GM21360 (cell line): ENCODE data around the gene RLBP1.
A peak's percentile ranks its signal among the peaks of the same experiment; 100 is the strongest.
"Not testable (repeated sequence)": the region's sequence is repeated elsewhere in the genome, so short reads cannot be mapped to it uniquely, and the experiment has no call there.

ENCODE experiments used
- ATAC-seq: cut with Tn5 transposase; IDR thresholded peaks from one replicate; pipeline ENCODE4 v1.9.1; 2021; ENCODE audit warnings: mild to moderate bottlenecking, moderate library complexity; ENCODE audit not compliant: unreplicated experiment

The RLBP1 gene

DNA sequence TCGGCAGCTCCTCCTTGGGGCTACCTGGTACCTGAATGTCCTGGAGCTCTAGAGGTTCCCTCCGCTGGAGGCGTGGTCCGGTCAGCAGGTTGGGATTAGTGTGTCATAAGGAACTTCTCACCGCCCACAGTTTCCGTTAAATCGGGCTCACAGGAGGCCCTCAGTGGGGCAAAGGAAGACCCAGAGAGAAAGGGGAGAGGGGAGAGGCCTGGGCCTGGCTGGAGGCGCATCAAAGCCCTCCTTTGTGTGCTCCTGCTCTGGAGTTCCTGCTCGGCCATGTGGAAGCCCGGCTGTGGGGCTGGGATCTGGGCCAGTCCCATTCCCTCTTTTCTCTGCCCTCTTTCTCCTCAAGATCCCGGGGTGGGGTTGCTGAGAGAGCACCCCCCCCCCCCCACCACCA lies at the start of gene RLBP1:
RLBP1 (minus strand) TSS at position 37 of the 400 bp plus-strand sequence. CDS start 2,604 bp downstream, outside the sequence.
- ATAC-seq = no peak

DNA sequence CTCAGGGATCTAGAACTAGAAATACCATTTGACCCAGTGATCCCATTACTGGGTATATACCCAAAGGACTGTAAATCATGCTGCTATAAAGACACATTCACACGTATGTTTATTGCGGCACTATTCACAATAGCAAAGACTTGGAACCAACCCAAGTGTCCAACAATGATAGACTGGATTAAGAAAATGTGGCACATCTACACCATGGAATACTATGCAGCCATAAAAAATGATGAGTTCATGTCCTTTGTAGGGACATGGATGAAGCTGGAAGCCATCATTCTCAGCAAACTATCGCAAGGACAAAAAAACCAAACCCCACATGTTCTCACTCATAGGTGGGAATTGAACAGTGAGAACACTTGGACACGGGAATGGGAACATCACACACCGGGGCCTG lies 28.8 kb upstream of the RLBP1 start:
- ATAC-seq = not testable (repeated sequence)

DNA sequence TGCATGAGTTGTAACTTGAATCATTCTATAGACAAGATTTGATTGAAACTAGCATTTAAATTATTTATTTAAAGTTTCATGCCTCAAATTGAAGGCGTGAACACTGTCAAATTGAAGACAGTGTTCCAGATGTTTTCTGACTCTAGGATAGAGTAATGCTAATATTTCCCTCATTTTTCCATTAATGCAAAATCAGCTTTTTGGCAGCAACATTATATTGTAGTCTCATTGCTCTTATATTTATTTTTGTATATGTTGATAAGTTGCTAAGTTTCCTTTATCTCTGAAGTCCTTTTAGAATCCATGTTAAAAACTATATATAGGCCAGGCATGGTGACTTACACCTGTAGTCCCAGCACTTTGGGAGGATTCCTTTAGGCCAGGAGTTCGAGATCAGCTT lies 27.2 kb upstream of the RLBP1 start:
- ATAC-seq = no peak

DNA sequence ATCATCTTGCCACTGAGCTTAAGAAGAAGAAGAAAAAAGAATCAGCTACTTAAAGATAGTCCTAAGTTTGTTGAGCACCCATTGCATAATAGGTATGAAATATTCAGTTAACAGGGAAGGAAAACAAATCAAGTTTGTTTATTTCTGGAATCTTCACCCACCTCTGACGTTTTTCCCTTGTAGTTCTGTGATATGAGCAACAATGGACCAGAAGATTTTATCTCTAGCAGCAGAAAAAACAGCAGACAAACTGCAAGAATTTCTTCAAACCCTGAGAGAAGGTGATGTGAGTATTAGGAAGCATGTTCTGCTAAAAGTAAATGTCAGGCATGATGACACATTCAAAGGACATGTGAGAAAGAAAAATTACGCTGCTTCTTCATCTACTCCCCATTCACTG lies 26.1 kb upstream of the RLBP1 start:
- ATAC-seq = no peak

DNA sequence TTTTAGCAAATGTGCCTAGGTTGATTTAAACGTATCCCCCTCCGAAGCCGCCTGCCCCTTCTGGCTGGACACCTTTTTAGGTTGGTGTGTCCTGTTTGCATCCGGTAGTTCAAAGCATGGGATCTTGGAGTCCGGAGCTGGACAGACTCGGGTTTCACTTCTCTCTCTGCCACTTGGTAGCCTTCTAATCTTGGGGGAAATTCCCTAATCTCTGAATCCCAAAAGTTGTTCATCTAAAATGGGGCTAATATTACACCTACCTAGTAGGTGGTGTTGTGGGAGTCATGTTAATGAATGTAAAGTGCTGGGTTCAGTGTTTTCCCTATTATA lies 23.2 kb upstream of the RLBP1 start:
- no peak for ATAC-seq

DNA sequence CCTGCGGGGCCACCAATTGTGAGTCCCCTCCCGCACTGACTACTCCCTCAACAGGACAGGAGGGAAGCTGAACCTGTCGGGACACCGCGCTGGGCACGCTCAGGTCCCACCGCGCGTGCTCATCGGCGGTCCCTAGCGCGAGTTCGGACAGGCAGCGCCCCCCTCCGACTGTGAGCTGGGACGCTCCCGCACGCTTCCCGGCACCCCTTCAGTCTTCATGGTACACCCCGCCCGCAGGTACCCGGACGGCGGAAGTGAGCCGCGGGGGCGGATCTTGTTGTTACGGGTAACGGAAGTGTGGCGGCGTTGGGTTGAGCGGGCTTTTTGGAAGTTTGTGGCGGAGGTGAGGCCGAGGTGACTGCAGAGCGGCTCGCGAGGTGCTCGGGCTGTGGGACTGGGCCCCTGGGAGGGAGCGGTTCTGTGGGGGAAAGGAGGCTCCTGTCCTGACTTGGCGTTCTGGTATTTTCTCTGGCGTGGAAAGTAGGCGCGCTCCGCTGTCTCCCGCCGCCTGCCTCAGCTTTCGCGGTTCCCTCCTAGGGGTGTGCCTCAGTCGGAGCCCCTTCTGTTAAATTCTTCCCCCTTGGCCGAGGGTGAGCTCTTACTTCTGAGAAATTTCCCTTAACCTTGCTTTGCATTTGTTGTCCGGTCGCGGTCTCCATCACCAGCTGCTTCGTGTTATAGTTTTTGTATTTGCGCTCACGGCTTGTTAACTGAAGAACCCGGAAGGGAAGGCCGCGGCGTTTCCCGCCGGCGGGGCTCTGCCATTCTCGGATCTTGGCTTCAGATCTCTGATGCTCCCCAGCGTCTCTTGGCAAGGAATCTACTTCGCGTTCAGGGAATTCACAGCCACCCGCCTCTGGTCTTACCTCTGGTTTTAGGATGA lies 22.6 kb upstream of the RLBP1 start, which contains the start of gene FANCI:
FANCI (plus strand) TSS at position 289 of the 883 bp plus-strand sequence. CDS start 3,669 bp downstream, outside the sequence.
- ATAC-seq = peak; percentile 90

DNA sequence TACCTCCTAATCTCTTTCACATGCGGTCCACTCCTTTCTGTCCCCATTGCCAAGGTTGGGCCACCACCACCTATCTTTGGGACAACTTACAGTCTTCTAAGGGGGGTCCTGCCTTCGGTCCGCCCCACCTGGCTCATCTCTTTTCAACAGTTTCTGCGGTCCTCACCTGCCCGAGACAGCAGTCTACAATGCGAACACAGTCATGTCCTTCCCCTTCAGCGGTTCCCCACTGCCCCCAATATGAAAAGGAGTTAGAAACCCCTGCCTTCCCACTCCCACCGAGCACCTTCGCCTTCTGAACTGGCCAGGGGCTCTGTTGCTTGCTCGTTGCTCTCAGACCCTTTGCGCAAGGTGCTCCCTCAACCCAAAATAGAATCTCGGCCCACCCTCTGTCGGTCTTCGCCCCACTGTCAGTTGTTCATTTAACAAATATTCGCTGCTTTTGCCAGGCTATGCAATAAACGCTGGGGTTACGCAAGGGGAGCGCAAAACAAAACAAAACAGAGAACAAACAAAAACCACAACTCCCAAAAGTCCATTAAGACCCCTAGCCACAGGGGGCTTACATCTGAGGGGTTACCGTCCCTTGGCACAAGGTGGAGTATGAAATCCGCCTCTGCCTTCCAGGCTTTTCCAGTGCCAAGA lies 21.8 kb upstream of the RLBP1 start:
- ATAC-seq = no peak

DNA sequence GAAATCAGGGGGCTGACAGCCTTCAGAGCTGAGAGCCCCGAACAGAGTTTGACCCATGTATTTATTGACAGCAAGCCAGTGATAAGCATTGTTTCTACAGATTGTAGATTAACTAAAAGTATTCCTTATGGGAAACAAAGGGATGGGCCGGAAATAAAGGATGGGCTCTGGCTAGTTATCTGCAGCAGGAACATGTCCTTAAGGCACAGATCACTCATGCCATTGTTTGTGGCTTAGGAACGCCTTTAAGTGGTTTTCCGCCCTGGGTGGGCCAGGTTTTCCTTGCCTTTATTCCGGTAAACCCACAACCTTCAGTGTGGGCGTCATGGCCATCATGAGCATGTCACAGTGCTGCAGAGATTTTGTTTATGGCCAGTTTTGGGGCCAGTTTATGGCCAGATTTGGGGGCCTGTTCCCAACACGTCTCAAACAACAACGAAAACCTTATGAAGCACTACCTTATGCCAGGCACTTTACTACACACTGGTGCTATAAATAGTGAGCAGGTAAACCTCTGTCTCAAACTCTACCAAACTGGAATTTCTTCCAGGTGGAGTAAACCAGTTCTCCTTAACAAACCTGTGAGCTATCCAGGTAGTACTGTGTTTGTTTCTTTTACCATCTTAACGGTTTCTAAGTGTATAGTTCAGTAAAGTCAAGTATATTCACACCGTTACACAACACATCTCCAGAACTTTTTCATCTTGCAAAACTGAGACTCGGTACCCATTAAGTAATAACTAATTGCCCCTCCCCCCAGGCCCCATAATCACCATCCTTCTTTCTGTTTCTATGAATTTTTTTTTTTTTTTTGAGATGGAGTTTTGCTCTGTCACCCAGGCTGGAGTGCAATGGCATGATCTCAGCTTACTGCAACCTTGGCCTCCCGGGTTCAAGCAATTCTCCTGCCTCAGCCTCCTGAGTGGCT lies 18.8 kb upstream of the RLBP1 start:
- not testable (repeated sequence) for ATAC-seq

DNA sequence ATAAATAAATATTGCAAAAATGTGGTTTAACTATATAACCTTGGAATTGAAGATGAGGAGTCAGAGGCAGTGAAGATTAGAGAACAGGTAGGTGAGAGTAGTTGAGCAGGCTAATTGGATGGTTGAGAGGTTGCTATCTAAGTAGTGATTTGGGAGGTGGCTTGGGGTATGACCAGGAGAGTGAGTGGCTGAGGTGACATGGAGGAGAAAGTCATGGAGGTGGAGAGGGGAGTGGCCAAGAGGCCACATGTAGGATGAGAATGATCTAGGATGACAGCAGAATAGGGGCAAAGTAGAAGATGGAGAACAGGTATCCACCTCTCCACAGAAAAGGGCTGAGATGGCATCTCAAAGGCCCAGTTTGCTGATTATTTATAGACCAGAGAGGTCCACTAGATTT lies 10.5 kb upstream of the RLBP1 start:
- no peak for ATAC-seq

DNA sequence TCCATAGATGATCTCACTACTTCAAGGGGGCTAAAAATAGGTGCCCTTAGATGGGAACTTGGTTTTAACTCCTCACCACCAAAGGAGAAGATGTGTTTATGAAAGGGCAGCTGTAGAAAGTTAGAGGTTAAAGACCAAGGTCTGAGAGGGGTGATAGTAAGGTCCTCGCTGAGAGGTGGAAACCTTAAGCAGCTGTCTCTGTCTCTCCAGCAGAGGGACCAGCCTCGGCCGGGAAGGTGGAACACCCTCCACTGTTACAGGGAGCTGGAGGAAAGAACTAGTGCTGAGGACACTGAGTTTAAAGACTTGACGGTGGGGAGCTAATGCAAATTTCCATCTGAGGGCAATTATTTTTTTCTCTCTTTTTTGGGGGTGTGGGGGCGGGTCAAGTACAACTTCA lies 8.9 kb upstream of the RLBP1 start:
- ATAC-seq = no peak

DNA sequence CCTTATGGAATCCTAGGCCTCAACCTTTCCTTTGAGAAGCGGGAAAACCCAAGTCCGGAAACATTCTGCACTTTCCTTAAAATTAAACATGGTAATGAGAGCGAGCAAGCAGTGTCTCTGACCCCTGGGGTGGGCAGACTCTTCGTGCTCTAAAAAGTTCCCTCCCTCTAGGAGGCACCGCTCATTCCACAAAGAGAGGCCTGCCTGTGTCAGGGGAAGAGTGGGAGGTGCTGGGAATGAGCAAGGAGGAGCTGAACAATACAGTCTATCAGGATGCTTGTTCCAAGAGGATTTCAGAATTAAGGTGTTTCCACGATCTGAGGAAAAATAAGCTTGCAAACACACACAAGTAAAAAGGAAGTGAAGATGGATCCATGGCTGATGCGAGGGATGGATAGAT lies 6.0 kb upstream of the RLBP1 start:
- ATAC-seq = no peak

DNA sequence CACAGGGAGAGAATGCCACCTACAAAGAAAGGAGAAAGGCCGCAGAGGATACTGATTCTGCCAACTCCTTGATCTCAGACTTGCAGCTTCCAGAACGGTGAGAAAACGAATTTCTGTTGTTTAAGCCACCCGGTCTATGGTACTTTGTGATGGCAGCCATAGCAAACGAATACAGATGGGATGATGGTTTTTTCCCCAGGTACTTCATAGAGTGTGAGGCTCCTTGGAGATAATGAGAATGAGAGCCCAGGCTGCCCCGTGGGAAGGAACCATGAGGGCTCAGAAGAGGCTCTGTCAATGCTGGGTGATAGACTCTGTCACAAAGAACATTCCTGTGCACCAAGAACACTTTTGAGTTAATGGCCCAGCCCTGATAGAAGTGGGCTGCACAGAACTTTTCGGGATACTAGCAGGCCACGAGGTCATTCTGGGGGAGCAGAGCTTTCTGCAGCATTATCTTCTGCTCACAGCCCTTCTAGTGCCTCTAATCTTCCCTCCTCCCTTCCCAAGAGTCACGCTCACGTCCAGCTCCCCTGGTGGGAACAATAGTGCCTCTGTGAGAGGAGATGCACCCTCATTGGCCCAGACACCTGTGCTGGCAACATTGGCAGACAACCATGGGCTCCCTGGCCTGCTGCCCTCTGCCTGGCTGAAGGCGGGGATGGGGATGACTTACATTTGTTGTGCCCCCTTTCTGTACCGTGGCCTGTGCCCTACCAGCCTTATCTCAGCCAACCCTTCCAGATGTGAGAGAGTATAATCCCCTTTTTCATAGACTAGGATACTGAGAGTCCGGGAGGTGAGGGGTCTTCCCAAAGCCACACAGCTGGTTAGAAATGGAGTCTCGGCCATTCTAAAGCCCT lies 5.2 kb upstream of the RLBP1 start:
- ATAC-seq = no peak

DNA sequence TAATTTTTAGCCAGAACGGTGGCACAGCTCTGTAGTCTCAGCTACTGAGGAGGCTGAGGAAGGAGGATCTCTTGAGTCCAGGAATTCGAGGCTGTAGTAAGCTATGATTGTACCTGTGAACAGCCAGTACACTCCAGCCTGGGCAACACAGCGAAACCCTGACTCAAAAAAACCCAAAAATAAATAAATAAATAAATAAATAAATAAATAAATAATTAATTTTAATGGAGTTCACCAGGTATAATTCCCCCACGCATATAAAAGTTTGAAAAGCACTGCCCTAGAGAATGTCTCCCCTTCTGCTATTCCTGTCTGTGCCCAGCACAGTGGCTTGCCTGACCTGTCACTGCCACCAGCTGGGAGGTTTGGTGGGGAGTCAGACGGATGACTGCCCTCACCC lies 4.2 kb upstream of the RLBP1 start:
- ATAC-seq = no peak

DNA sequence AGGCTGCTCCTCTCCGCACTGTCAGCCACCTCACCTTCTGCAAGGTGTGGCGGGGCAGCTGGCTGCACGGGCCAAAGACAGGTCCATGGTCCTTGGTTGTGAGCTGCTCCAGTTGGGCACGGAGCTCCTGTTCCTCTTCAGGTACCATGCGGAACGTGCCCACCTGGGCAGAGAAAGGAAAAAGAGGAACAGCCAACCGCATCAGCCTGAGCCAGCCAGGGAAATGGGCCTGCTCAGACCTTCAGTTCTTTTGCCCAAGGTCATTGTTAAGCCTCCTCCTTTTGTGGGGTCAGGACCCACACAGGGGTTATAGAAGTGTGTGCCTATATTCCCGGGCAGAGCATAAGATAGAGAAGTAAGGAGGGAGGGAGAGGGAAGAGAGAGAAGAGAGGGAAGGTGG lies 2.8 kb downstream of the RLBP1 start:
- no peak for ATAC-seq

DNA sequence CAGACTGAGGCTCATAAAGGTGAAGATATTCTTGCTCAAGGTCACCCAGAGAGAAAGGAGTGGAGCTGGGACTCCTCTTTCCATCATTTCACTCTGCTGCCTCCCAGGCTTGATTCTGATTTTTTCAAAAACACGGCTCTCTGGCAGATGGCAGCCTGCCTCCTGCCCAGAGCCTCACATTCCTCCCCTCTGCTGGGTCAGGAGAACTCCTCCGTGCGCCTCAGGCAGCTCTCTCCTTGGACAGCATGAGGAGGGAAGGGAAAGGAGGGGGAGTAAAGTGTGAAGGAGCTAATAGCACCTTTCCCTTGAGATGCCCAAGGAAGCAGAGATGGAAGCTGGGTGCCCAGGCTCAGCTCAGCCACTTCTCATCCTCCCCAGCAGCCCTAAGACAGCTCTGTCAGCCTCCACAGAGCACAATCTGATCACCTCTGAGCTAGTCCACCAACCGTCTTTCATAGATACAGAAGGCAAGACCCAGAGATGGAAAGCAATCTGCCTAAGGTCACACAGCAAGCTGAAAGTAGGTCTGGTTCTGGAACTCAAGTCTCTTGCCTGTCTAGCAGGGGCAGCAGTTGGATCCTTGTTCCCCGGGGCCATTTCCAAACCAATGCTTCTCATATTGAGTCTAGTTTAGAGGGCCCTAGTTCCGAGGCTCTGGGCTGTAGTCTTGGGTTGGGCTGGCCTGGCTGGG lies 3.5 kb downstream of the RLBP1 start:
- no peak for ATAC-seq

DNA sequence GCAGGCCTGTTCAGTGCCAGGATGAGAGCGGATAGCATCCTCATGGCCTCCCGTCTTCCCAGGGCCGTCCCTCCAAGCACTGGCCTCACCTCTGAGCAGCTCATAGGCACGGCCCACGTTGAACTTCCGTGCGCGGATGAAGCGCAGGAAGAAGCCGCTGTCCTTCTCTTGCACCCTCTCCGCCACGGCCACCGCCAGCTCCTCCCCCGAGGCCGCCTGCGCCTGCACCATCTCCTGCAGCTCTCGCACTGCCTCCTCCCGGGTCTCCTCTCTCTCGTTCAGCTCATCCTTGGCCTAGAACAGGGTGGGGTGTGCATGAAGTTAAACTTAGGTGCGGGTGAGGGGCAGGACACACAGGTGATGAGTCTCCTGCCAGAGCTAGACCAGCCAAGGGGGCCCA lies 4.3 kb downstream of the RLBP1 start:
- ATAC-seq = no peak

DNA sequence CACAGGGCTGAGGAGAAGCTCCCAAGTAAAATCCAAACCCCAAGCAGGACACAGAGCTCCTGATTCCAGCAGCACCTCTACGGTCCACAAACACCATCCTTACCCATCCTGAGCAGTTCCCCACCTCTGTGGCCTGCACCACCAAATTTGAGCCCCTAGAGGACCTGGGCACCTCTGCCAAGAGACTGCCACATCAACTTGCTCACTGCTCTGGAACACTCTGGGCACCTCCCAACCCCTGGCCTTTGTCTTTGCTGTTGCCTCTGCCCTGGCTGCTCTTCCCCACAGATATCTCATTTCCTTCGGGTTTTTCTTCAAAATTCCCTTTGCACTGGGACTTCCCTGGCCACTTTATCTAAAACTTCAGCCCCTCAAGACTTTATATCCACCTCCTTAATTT lies 5.8 kb downstream of the RLBP1 start:
- no peak for ATAC-seq

DNA sequence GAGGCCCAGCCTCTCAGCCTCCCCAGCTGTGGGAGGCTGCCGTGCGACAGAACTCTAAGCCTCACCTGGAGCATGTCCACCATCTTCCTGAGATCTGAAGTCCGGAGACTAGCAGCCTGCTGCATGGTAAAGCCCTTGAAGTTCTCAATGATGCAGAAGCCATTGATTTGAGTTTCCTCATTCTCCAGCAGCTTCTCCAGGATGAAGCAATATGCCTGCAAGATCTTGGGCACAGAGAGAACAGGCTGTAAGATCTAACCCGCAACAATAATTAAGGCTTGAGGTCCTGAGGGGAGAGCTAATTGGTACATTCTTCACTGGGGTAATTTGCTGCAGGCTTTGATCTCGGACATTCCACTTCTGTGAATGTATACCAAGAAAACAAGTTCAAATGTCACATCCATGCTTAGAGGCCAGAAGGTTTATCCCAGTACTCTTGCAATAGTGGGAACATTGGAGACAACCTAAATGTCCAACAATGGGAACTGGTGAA lies 9.7 kb downstream of the RLBP1 start:
- no peak for ATAC-seq

DNA sequence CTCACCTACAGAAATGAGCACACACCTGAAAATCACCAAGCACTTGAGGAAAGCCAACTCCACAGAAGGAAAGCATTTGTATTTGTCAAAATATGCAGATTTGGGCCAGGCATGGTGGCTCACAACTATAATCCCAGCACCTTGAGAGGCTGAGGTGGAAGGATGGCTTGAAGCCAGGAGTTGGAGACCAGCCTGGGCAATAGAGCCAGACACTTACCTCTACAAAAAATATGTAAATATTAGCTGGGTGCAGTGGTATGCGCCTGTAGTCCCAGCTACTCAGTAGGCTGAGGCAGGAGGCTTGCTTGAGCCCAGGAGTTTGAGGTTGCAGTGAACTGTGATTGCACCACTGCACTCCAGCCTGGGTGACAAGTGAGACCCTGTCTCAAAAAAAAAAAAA lies 12.3 kb downstream of the RLBP1 start:
- no peak for ATAC-seq

DNA sequence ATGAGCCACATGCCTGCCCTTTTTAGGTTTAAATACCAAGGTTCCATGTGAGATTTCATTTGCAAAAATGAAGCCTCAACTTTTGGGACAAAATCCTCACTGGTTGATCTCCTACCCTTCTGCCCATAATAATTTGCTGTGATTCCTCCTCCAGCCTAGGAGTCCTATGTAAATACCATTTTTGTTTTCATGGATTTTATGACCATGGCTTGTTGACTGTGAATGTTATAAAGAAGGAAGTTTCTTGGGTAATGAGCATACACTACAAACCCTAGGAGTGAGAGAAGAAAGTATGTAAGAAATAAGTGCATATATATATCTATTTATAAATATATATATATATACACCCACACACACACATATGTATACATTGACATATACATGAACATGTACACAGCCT lies 13.1 kb downstream of the RLBP1 start:
- no peak for ATAC-seq
